ENCODE measurements around the gene FAM135A.

GRCh38 chr6:70421509-70421908 lies 8.2 kb downstream of the FAM135A start:
- no peak for TF ChIP-seq CTCF (IDR thresholded peaks at IDR 0.05; ENCODE audit: low read depth, low read length)
- no peak for TF ChIP-seq POLR2A (IDR thresholded peaks at IDR 0.05; ENCODE audit: extremely low read depth, insufficient read length)

All from NB4 (cell line).